SK-N-SH (cell line): Measurements from ENCODE around the gene B3GALNT1.

Experiments
- ELF1 ChIP-seq: IDR thresholded peaks from 2 replicates; pipeline ENCODE4 v1.4.0; 2012
- EP300 ChIP-seq, 2 experiments: IDR thresholded peaks; 2 replicates each; pipeline versions ENCODE4 v1.4.0 to v1.6.1; 2012; ENCODE audit warnings: borderline replicate concordance in 1 of 2, low read depth in 1 of 2, low read length in 1 of 2
- EZH2phosphoT487 ChIP-seq: fragments of 200-600 bp; sonication (generic); IDR thresholded peaks from 2 replicates; pipeline ENCODE4 v1.6.1; 2017; ENCODE audit warnings: low read depth, mixed run types, mild to moderate bottlenecking, antibody characterized with exemption, moderate library complexity, borderline replicate concordance
- MXI1 ChIP-seq: IDR thresholded peaks from 2 replicates; pipeline ENCODE4 v1.6.1; 2012; ENCODE audit warnings: mild to moderate bottlenecking, low read depth, low read length, improper control_type of control experiment
- POLR2AphosphoS5 ChIP-seq: IDR thresholded peaks from 2 replicates; pipeline ENCODE4 v1.6.1; 2012; ENCODE audit warnings: low read depth, low read length
- TAF1 ChIP-seq: IDR thresholded peaks from 2 replicates; pipeline ENCODE4 v1.6.1; 2012; ENCODE audit warnings: low read depth, mild to moderate bottlenecking, low read length, moderate library complexity, borderline replicate concordance
- TCF12 ChIP-seq: IDR thresholded peaks from 2 replicates; pipeline ENCODE4 v1.4.0; 2012
- TF ChIP-seq, protein P1 (sequence below): fragments of 200-600 bp; sonication (generic); IDR thresholded peaks from 2 replicates; pipeline ENCODE4 v1.6.1; 2017; ENCODE audit warnings: antibody characterized with exemption, mild to moderate bottlenecking, moderate library complexity
- TF ChIP-seq, protein P2 (sequence below): IDR thresholded peaks from 2 replicates; pipeline ENCODE4 v1.4.0; 2012; ENCODE audit warnings: low read depth, borderline replicate concordance
- TF ChIP-seq, protein P3 (sequence below): IDR thresholded peaks from 2 replicates; pipeline ENCODE4 v1.4.0; 2012; ENCODE audit warnings: low read depth

DNA sequence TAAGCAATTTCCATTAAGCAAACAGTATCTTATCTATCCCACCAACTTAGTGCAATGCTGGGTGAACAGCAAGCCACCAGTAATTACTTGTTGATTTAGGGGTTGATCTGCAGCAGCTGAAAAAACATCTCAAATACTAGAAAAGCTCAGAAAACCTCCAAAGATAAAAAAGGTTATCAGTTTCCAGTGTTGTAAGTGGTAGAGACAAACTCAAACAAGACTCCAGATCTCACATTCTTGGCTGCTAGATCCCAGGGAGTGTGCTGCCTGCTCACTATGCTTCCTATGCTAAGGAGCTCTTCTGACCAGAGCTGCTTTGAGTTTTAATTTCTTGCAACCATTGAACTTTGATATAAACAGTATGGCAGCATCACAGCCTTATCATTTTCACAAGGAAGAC, 11.3 kb downstream of the B3GALNT1 start:
- TF ChIP-seq, protein P1, sequence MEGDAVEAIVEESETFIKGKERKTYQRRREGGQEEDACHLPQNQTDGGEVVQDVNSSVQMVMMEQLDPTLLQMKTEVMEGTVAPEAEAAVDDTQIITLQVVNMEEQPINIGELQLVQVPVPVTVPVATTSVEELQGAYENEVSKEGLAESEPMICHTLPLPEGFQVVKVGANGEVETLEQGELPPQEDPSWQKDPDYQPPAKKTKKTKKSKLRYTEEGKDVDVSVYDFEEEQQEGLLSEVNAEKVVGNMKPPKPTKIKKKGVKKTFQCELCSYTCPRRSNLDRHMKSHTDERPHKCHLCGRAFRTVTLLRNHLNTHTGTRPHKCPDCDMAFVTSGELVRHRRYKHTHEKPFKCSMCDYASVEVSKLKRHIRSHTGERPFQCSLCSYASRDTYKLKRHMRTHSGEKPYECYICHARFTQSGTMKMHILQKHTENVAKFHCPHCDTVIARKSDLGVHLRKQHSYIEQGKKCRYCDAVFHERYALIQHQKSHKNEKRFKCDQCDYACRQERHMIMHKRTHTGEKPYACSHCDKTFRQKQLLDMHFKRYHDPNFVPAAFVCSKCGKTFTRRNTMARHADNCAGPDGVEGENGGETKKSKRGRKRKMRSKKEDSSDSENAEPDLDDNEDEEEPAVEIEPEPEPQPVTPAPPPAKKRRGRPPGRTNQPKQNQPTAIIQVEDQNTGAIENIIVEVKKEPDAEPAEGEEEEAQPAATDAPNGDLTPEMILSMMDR: no peak
- TF ChIP-seq, protein P2, sequence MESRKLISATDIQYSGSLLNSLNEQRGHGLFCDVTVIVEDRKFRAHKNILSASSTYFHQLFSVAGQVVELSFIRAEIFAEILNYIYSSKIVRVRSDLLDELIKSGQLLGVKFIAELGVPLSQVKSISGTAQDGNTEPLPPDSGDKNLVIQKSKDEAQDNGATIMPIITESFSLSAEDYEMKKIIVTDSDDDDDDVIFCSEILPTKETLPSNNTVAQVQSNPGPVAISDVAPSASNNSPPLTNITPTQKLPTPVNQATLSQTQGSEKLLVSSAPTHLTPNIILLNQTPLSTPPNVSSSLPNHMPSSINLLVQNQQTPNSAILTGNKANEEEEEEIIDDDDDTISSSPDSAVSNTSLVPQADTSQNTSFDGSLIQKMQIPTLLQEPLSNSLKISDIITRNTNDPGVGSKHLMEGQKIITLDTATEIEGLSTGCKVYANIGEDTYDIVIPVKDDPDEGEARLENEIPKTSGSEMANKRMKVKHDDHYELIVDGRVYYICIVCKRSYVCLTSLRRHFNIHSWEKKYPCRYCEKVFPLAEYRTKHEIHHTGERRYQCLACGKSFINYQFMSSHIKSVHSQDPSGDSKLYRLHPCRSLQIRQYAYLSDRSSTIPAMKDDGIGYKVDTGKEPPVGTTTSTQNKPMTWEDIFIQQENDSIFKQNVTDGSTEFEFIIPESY: no peak
- TF ChIP-seq EP300 (IDR thresholded peaks at IDR 0.05; ENCODE audit: borderline replicate concordance in 1 of 2, low read depth in 1 of 2, low read length in 1 of 2): no peak
- TF ChIP-seq POLR2AphosphoS5: no peak
- TF ChIP-seq, protein P3, sequence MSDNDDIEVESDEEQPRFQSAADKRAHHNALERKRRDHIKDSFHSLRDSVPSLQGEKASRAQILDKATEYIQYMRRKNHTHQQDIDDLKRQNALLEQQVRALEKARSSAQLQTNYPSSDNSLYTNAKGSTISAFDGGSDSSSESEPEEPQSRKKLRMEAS: no peak
- TF ChIP-seq ELF1: no peak
- TF ChIP-seq TAF1: no peak
- no peak for TF ChIP-seq MXI1
- TF ChIP-seq EZH2phosphoT487: no peak
- TF ChIP-seq TCF12: no peak
